ENCODE results near the gene CSTF2T. TPM values are rescaled to one million over a fixed set of nuclear protein-coding genes. Genes with fewer than 3 reads are reported as not detected.

CSTF2T gene
- total and polyA plus RNA-seq, 12 donors = 9.1 to 44.7 (median 30.8) TPM

DNA sequence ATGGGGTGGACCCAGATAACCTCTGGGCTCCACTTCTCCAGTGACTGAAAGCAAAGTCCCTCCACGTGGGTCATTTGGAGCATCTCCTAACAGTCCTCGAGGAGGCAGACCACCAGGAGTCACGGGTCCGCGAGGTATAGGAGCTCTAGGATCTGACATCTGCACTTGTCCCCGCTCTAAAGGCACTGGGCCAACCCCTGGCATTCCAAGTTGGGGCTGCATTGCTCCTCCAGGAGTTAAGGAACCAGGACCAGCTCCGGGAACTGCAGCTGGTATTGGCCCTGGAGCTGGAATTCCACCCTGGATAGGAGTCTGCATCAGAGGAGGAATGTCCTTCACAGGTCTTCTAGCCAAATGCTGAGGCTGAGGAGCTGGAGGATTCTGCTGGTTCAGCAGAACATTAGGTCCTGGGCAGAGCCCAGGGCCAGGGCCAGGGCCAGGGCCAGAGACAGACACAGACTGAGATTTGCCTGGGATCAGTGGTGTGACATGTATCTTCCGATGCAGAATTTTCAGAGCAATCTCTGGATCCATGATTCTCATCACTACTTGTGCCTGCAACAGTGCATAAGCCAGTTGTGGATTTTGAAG lies 827 bp downstream of the CSTF2T start:
- 50 to 85% (median 78%) methylated on average over 2 to 8 of the region's 8 CpGs for WGBS, 4 donors
- intact Hi-C loops (cut with DNase I) = no loop called here
- DNase-seq = peak in 4 of 7 donors; percentile 4 to 65 (median 32)
- Histone ChIP-seq H3K36me3 (replicated peaks in 1 of 2) (no peaks in the 10 kb centered on the region), H3K9me3 (replicated peaks in 1 of 3) (no peaks in the 10 kb centered on the region), H3K4me1 (replicated peaks in 1 of 2) (peaks cover 16 to 42% of the 10 kb centered on the region in 2 donors), H3K27ac (peak overlapping the region in 4 of 5 donors; percentile 93 to 97 (median 96)), H3K4me3 (peak overlapping the region; percentile 70 to 98 (median 86)), H3K27me3 (no peaks in the 10 kb centered on the region)
- TF ChIP-seq POLR2A (IDR thresholded peaks at IDR 0.05) = no peak
- TF ChIP-seq, protein P1, sequence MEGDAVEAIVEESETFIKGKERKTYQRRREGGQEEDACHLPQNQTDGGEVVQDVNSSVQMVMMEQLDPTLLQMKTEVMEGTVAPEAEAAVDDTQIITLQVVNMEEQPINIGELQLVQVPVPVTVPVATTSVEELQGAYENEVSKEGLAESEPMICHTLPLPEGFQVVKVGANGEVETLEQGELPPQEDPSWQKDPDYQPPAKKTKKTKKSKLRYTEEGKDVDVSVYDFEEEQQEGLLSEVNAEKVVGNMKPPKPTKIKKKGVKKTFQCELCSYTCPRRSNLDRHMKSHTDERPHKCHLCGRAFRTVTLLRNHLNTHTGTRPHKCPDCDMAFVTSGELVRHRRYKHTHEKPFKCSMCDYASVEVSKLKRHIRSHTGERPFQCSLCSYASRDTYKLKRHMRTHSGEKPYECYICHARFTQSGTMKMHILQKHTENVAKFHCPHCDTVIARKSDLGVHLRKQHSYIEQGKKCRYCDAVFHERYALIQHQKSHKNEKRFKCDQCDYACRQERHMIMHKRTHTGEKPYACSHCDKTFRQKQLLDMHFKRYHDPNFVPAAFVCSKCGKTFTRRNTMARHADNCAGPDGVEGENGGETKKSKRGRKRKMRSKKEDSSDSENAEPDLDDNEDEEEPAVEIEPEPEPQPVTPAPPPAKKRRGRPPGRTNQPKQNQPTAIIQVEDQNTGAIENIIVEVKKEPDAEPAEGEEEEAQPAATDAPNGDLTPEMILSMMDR (IDR thresholded peaks at IDR 0.05) = no peak

- WGBS, 4 donors = 84 to 89% (median 88%) methylated on average over 1 of the region's 1 CpG
- Histone ChIP-seq H3K27ac (no peak overlapping the region), H3K27me3 (no peaks in the 10 kb centered on the region), H3K4me3 (no peak overlapping the region), H3K9me3 (replicated peaks in 1 of 3) (no peaks in the 10 kb centered on the region), H3K4me1 (replicated peaks in 1 of 2) (peaks cover 16 to 42% of the 10 kb centered on the region in 2 donors), H3K36me3 (replicated peaks in 1 of 2) (no peaks in the 10 kb centered on the region)
- no peak for DNase-seq
- intact Hi-C loops (cut with DNase I) = no loop called here
- TF ChIP-seq, protein P1 (IDR thresholded peaks at IDR 0.05) = no peak
- no peak for TF ChIP-seq POLR2A (IDR thresholded peaks at IDR 0.05)
These were observed 3.1 kb downstream of the CSTF2T start for GRCh38 chr10:51696251-51696650.

DNA sequence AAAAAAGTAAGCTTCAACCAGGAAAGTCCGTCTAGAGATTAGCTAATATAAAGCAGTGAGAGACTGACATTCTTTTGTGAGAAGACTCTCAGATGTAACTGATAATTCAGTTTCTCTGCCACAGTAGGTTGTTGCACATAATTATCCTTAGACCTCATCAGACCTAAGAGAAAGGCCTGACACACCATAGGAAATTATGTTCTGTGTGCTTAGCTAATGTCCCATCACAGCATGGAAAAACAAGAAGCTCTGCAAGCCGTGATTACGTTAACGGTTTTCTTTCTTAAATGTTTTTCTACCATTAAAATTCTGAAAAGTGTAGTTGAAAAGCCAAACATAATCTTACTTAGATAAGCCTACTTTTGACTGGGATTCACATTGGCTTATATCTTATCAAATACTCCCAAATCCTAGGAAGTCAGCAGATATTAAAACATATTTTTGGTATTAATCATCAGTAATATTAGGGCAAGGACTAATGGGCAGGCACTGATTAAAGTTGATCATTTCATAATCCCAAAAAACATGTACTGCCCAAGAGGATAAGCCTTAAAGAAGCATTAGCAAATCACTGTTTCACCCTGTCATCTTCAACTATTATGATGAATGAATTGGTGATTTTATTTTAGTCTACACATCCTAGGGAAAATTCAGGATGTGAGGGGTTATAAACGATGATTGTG lies 5.2 kb downstream of the CSTF2T start:
- Histone ChIP-seq H3K36me3 (replicated peaks in 1 of 2) (no peaks in the 10 kb centered on the region), H3K27ac (no peak overlapping the region), H3K27me3 (no peaks in the 10 kb centered on the region), H3K9me3 (replicated peaks in 1 of 3) (no peaks in the 10 kb centered on the region), H3K4me1 (replicated peaks in 1 of 2) (peaks cover 16 to 33% of the 10 kb centered on the region in 2 donors), H3K4me3 (no peak overlapping the region)
- no peak for DNase-seq
- intact Hi-C loops (cut with DNase I) = no loop called here
- TF ChIP-seq, protein P1 (IDR thresholded peaks at IDR 0.05) = no peak
- no peak for TF ChIP-seq POLR2A (IDR thresholded peaks at IDR 0.05)
- 54 to 70% (median 65%) methylated on average over 5 of the region's 5 CpGs for WGBS, 4 donors

DNA sequence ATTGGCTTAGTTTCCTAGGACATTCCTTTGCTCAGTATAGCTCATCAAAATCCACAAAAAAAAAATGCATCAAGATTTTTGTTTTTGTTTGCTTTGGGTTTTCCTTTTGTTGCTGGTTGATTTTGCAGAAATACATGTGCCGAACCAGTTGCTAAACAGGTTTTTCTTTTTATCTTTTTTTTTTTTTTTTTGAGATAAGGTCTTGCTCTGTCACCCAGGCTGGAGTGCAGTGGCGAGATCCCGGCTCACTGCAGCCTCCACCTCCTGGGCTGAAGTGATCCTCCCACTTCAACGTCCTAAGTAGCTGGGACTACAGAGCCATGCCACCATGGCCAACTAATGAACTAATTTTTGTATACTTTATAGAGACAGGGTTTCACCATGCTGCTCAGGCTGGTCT lies 8.3 kb downstream of the CSTF2T start:
- Histone ChIP-seq H3K36me3 (replicated peaks in 1 of 2) (no peaks in the 10 kb centered on the region), H3K9me3 (replicated peaks in 1 of 3) (no peaks in the 10 kb centered on the region), H3K4me3 (no peak overlapping the region), H3K27me3 (no peaks in the 10 kb centered on the region), H3K4me1 (replicated peaks in 1 of 2) (peaks cover 0 to 8% of the 10 kb centered on the region in 2 donors), H3K27ac (no peak overlapping the region)
- intact Hi-C loops (cut with DNase I) = no loop called here
- TF ChIP-seq POLR2A (IDR thresholded peaks at IDR 0.05) = no peak
- TF ChIP-seq, protein P1 (IDR thresholded peaks at IDR 0.05) = no peak
- DNase-seq = peak in 4 of 7 donors; percentile 26 to 48 (median 37)
- 36 to 45% (median 42%) methylated on average over 4 of the region's 4 CpGs for WGBS, 4 donors

Measured in adrenal gland (tissue), 12 donors.